Liver (tissue), 9 donors: ENCODE measurements around the gene EIF4B. TPM values are rescaled to one million over a fixed set of nuclear protein-coding genes. Genes with fewer than 3 reads are reported as not detected.

ENCODE experiments used
- DNase-seq: peaks from one replicate; pipeline ENCODE4 v3.0.0-alpha.2; 2017; ENCODE audit warnings: low spot score
- H3K27ac ChIP-seq, 2 donors: one replicate each; pipeline ENCODE4 v1.7.0; 2013; ENCODE audit warnings: inconsistent platforms in 2 of 2, low read length in 2 of 2, control low read depth in 1 of 2, low read depth in 1 of 2, mild to moderate bottlenecking in 1 of 2
- H3K27me3 ChIP-seq, 4 donors: one replicate each; pipeline versions ENCODE4 v1.6.1 to v1.7.0; 2013; ENCODE audit warnings: low read length in 3 of 4, inconsistent platforms in 1 of 4, mild to moderate bottlenecking in 1 of 4, moderate library complexity in 1 of 4; ENCODE audit not compliant: control insufficient read depth in 4 of 4, insufficient read depth in 4 of 4
- H3K36me3 ChIP-seq, 4 donors: one replicate each; pipeline versions ENCODE4 v1.6.1 to v1.7.0; 2013; ENCODE audit warnings: low read length in 3 of 4, mild to moderate bottlenecking in 3 of 4, low read depth in 1 of 4, moderate library complexity in 1 of 4; ENCODE audit not compliant: control insufficient read depth in 4 of 4, insufficient read depth in 3 of 4
- H3K4me1 ChIP-seq, 4 donors: one replicate each; pipeline versions ENCODE4 v1.6.1 to v1.7.0; 2013; ENCODE audit warnings: low read length in 3 of 4, mild to moderate bottlenecking in 3 of 4, moderate library complexity in 1 of 4; ENCODE audit not compliant: control insufficient read depth in 4 of 4, insufficient read depth in 4 of 4
- H3K4me3 ChIP-seq, 3 donors: one replicate each; pipeline versions ENCODE4 v1.6.1 to v1.7.0; 2013; ENCODE audit warnings: low read length in 3 of 3, control low read depth in 1 of 3, low read depth in 1 of 3, mild to moderate bottlenecking in 1 of 3
- H3K9ac ChIP-seq, 2 donors: one replicate each; pipeline ENCODE4 v1.7.0; 2013; ENCODE audit warnings: low read length in 2 of 2, mild to moderate bottlenecking in 2 of 2, moderate library complexity in 2 of 2, control low read depth in 1 of 2, low read depth in 1 of 2
- H3K9me3 ChIP-seq, 4 donors: one replicate each; pipeline versions ENCODE4 v1.6.1 to v1.7.0; 2013; ENCODE audit warnings: low read length in 3 of 4; ENCODE audit not compliant: control insufficient read depth in 4 of 4
- EGR1 ChIP-seq, 2 donors: IDR thresholded peaks; 2 replicates each; pipeline ENCODE4 v1.6.1; 2016 to 2018; ENCODE audit warnings: antibody characterized with exemption in 2 of 2, low read depth in 2 of 2
- FOXA1 ChIP-seq: IDR thresholded peaks from 2 replicates; pipeline ENCODE4 v1.6.1; 2016; ENCODE audit warnings: antibody characterized with exemption
- FOXA2 ChIP-seq: IDR thresholded peaks from 2 replicates; pipeline ENCODE4 v1.6.1; 2016; ENCODE audit warnings: antibody characterized with exemption
- GABPA ChIP-seq, 2 donors: IDR thresholded peaks in 1 of 2; conservative IDR thresholded peaks in 1 of 2; 2 replicates each; pipeline ENCODE4 v1.6.1; 2016; ENCODE audit warnings: antibody characterized with exemption in 2 of 2, mild to moderate bottlenecking in 1 of 2, moderate library complexity in 1 of 2
- HNF4A ChIP-seq, 2 donors: conservative IDR thresholded peaks; 2 replicates each; pipeline ENCODE4 v1.6.1; 2016; ENCODE audit warnings: antibody characterized with exemption in 2 of 2, mild to moderate bottlenecking in 2 of 2
- HNF4G ChIP-seq: IDR thresholded peaks from 2 replicates; pipeline ENCODE4 v1.6.1; 2016; ENCODE audit warnings: antibody characterized with exemption
- JUND ChIP-seq, 2 donors: IDR thresholded peaks; 2 replicates each; pipeline ENCODE4 v1.6.1; 2016; ENCODE audit warnings: antibody characterized with exemption in 2 of 2
- MAX ChIP-seq: IDR thresholded peaks from 2 replicates; pipeline ENCODE4 v1.6.1; 2016; ENCODE audit warnings: antibody characterized with exemption
- NR2F2 ChIP-seq: IDR thresholded peaks from 2 replicates; pipeline ENCODE4 v1.6.1; 2016; ENCODE audit warnings: antibody characterized with exemption
- RAD21 ChIP-seq, 2 donors: IDR thresholded peaks; 2 replicates each; pipeline ENCODE4 v1.6.1; 2016; ENCODE audit warnings: antibody characterized with exemption in 2 of 2, mild to moderate bottlenecking in 2 of 2
- REST ChIP-seq: IDR thresholded peaks from 2 replicates; pipeline ENCODE4 v1.6.1; 2016; ENCODE audit warnings: antibody characterized with exemption, mild to moderate bottlenecking
- RXRA ChIP-seq, 2 donors: IDR thresholded peaks; 2 replicates each; pipeline ENCODE4 v1.6.1; 2017 to 2018; ENCODE audit warnings: antibody characterized with exemption in 2 of 2, mild to moderate bottlenecking in 1 of 2
- SP1 ChIP-seq: IDR thresholded peaks from 2 replicates; pipeline ENCODE4 v1.6.1; 2018; ENCODE audit warnings: antibody characterized with exemption, mild to moderate bottlenecking
- TAF1 ChIP-seq: conservative IDR thresholded peaks from 2 replicates; pipeline ENCODE4 v1.6.1; 2016; ENCODE audit warnings: antibody characterized with exemption, mild to moderate bottlenecking
- YY1 ChIP-seq: IDR thresholded peaks from 2 replicates; pipeline ENCODE4 v1.6.1; 2016; ENCODE audit warnings: antibody characterized with exemption, mild to moderate bottlenecking
- WGBS: extraction: QIAGEN DNeasy Blood & Tissue Kit; methylation state at CpG from one replicate; pipeline ENCODE4 v1.1.7; 2013; 5-methylcytosine and 5-hydroxymethylcytosine counted together
- polyA plus RNA-seq, 2 donors: library from polyadenylated mRNA; stranded (reverse) in 1 of 2; unstranded in 1 of 2; fragments of 200-250 nt in 1 of 2; fragments of >200 nt in 1 of 2; fragmentation: Nextera tagmentation in 1 of 2; extraction: Ambion mirVana in 1 of 2; gene quantifications; one replicate each; pipeline versions ENCODE4 v1.2.1 to v1.2.3, GENCODE V29; 2013 to 2015
- total RNA-seq, 2 donors: library from RNA; depleted of rRNA; stranded (reverse); fragments of >200 nt; gene quantifications; one replicate each; pipeline ENCODE4 v1.2.3, GENCODE V29; 2014
- TF ChIP-seq, protein P1 (sequence below): fragments of 150-350 bp; IDR thresholded peaks from 2 replicates; pipeline ENCODE4 v1.5.1; 2017; ENCODE audit warnings: improper control_type of control experiment, low read depth, low read length; ENCODE audit not compliant: missing input control
- TF ChIP-seq, protein P2 (sequence below): IDR thresholded peaks from 2 replicates; pipeline ENCODE4 v1.6.1; 2016; ENCODE audit warnings: antibody characterized with exemption
- TF ChIP-seq, protein P3 (sequence below): IDR thresholded peaks from 2 replicates; pipeline ENCODE4 v1.6.1; 2016; ENCODE audit warnings: antibody characterized with exemption
- donor health status: healthy.
- donor health status: healthy.
- donor health status: healthy.
- donor health status: healthy.
- donor health status: healthy.

EIF4B gene
- total and polyA plus RNA-seq, 4 donors, result 32.1 to 273 (median 169) TPM

DNA sequence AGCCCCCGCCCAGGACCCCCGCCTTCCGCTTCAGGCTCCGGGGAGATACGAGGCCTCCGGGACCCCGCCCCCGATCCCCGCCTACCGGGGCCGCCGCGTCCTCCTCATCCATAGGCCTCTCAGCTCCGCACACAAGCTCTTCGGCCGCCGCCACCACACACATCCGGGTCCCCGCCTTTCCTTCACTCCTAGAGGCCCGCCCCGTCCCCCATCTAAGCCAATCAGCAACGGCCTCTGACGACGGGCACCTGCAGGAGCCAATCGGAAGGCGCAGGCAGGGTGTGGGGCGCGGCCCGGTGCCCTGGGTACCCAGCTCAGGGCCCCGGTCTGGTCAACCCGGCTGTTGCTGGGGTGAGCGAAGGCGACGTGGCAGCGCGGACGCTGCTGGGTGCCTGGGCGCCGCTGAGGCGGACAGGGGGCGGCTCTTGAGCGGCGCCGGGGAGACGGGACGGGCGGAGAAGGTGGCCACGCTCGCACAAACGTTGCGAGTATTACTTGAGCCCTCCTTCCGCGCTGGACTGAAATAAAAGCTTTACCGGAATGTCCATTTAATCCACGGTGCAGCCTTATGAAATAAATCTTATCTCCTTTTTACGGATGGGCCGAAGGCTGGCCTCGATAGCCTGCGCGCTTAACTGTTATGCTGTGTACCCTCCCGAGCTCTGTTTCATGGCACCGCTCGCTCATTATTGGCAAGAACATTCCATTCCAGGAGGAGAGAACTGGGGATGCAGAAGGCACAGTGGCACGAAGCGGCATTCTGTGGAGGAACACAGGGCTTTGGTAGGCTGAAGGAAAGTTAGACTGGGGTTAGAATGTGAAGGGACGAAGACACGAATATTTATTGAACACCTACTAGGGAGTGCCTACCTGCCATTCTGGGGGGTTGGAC, 73.2 kb downstream of the EIF4B start, which contains the start of gene SPRYD3:
TSS of gene SPRYD3 (minus strand) at position 165 of the 892 bp plus-strand sequence. CDS start at position 108, 57 bp downstream.
- peak within 1 kb of the TSS; percentile 80 to 82 (median 82) for H3K4me3 ChIP-seq
- H3K9ac ChIP-seq, result peak within 1 kb of the TSS; percentile 48 to 72
- WGBS, result 3% methylated on average over 67 of the region's 67 CpGs
- H3K4me1 ChIP-seq, result peaks cover 5 to 17% (median 11%) of the 10 kb centered on the region in 4 donors
- H3K27ac ChIP-seq, result peak within 1 kb of the TSS; percentile 74 to 90
- TF ChIP-seq EGR1 (IDR thresholded peaks at IDR 0.05; ENCODE audit: low read depth in 2 of 2) (no peak), SP1 (peak; percentile 99), JUND (IDR thresholded peaks at IDR 0.05) (no peak), REST (peak; percentile 81), NR2F2 (peak; percentile 21), TAF1 (no peak), GABPA (IDR thresholded peaks at IDR 0.05 in 1 of 2, conservative IDR thresholded peaks at IDR 0.05 in 1 of 2) (peak; percentile 37 to 75), FOXA1 (no peak), RXRA (IDR thresholded peaks at IDR 0.05) (no peak), FOXA2 (no peak), HNF4G (no peak), YY1 (peak; percentile 69), HNF4A (conservative IDR thresholded peaks at IDR 0.05) (no peak), RAD21 (IDR thresholded peaks at IDR 0.05) (peak; percentile 8 to 23), MAX (no peak)
- TF ChIP-seq, protein P1, sequence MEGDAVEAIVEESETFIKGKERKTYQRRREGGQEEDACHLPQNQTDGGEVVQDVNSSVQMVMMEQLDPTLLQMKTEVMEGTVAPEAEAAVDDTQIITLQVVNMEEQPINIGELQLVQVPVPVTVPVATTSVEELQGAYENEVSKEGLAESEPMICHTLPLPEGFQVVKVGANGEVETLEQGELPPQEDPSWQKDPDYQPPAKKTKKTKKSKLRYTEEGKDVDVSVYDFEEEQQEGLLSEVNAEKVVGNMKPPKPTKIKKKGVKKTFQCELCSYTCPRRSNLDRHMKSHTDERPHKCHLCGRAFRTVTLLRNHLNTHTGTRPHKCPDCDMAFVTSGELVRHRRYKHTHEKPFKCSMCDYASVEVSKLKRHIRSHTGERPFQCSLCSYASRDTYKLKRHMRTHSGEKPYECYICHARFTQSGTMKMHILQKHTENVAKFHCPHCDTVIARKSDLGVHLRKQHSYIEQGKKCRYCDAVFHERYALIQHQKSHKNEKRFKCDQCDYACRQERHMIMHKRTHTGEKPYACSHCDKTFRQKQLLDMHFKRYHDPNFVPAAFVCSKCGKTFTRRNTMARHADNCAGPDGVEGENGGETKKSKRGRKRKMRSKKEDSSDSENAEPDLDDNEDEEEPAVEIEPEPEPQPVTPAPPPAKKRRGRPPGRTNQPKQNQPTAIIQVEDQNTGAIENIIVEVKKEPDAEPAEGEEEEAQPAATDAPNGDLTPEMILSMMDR, result no peak
- TF ChIP-seq, protein P2, sequence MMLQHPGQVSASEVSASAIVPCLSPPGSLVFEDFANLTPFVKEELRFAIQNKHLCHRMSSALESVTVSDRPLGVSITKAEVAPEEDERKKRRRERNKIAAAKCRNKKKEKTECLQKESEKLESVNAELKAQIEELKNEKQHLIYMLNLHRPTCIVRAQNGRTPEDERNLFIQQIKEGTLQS, result no peak
- TF ChIP-seq, protein P3, sequence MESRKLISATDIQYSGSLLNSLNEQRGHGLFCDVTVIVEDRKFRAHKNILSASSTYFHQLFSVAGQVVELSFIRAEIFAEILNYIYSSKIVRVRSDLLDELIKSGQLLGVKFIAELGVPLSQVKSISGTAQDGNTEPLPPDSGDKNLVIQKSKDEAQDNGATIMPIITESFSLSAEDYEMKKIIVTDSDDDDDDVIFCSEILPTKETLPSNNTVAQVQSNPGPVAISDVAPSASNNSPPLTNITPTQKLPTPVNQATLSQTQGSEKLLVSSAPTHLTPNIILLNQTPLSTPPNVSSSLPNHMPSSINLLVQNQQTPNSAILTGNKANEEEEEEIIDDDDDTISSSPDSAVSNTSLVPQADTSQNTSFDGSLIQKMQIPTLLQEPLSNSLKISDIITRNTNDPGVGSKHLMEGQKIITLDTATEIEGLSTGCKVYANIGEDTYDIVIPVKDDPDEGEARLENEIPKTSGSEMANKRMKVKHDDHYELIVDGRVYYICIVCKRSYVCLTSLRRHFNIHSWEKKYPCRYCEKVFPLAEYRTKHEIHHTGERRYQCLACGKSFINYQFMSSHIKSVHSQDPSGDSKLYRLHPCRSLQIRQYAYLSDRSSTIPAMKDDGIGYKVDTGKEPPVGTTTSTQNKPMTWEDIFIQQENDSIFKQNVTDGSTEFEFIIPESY, result no peak
- no peaks in the 10 kb centered on the region for H3K27me3 ChIP-seq
- peak; percentile 99 for DNase-seq
- no peaks in the 10 kb centered on the region for H3K9me3 ChIP-seq
- peaks cover 6 to 16% (median 8%) of the 10 kb centered on the region in 4 donors for H3K36me3 ChIP-seq
